ENCODE measurements around the gene SOCS6. TPM values are rescaled to one million over a fixed set of nuclear protein-coding genes. Genes with fewer than 3 reads are reported as not detected.

Gene SOCS6
- polyA plus RNA-seq, 2 of the 4 experiments (the other 2 are of a cell fraction), result 31.2 to 88.2 TPM

DNA sequence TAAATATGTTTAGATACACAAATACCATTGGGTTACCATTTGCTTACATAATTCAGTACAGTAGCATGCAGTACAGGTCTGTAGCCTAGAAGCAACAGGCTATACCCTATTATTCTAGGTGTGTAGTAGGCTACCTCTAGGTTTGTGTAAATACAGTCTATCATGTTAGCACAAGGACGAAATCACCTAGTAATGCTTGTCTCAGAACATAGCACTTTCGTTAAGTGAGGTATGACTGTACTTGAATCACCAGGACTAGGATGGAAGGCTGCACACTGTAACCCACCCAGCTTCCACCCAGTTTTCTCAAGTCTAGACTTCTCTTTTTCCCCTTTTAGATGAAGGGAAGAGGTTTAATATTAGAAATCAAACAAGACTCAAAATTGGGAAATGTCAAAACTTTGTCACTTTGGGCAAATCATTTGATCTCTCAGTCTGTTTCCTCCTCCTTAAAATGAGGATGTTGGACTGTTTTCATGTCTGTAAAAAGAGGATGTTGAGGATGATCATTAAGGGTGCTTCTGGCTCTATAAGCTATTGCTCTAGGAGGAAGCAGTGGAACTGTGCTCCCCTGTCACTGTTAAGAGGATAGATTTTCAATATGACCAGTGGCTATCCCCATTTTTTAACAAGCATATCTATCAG is 3.7 kb upstream of the SOCS6 start:
- TF ChIP-seq JUN (IDR thresholded peaks at IDR 0.05) (no peak), MAFK (IDR thresholded peaks at IDR 0.05; ENCODE audit: partially characterized antibody) (no peak), TP53 (CRISPR knock-in tag; IDR thresholded peaks at IDR 0.05) (no peak), HOXB5 (CRISPR knock-in tag; IDR thresholded peaks at IDR 0.05) (no peak), ZFP36 (IDR thresholded peaks at IDR 0.05; ENCODE audit: borderline replicate concordance, partially characterized antibody) (no peak), ATOH8 (CRISPR knock-in tag; IDR thresholded peaks at IDR 0.05; ENCODE audit: low read depth) (no peak), ZNF302 (CRISPR knock-in tag; IDR thresholded peaks at IDR 0.05) (no peak), MAZ (IDR thresholded peaks at IDR 0.05; ENCODE audit: borderline replicate concordance, low read depth, low read length) (no peak), JUNB (IDR thresholded peaks at IDR 0.05) (no peak), RAD21 (conservative IDR thresholded peaks at IDR 0.05 in 1 of 2, IDR thresholded peaks at IDR 0.05 in 1 of 2) (no peak), RNF2 (IDR thresholded peaks at IDR 0.05; ENCODE audit: borderline replicate concordance, low read depth) (no peak), USF2 (IDR thresholded peaks at IDR 0.05) (no peak), CTCF (IDR thresholded peaks at IDR 0.05) (no peak), EP300 (IDR thresholded peaks at IDR 0.05) (no peak)
- TF ChIP-seq, protein P1, sequence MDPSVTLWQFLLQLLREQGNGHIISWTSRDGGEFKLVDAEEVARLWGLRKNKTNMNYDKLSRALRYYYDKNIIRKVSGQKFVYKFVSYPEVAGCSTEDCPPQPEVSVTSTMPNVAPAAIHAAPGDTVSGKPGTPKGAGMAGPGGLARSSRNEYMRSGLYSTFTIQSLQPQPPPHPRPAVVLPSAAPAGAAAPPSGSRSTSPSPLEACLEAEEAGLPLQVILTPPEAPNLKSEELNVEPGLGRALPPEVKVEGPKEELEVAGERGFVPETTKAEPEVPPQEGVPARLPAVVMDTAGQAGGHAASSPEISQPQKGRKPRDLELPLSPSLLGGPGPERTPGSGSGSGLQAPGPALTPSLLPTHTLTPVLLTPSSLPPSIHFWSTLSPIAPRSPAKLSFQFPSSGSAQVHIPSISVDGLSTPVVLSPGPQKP (IDR thresholded peaks at IDR 0.05; ENCODE audit: low read depth, low read length), result no peak
- TF ChIP-seq, protein P2, sequence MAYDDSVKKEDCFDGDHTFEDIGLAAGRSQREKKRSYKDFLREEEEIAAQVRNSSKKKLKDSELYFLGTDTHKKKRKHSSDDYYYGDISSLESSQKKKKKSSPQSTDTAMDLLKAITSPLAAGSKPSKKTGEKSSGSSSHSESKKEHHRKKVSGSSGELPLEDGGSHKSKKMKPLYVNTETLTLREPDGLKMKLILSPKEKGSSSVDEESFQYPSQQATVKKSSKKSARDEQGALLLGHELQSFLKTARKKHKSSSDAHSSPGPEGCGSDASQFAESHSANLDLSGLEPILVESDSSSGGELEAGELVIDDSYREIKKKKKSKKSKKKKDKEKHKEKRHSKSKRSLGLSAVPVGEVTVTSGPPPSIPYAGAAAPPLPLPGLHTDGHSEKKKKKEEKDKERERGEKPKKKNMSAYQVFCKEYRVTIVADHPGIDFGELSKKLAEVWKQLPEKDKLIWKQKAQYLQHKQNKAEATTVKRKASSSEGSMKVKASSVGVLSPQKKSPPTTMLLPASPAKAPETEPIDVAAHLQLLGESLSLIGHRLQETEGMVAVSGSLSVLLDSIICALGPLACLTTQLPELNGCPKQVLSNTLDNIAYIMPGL (CRISPR knock-in tag; IDR thresholded peaks at IDR 0.05; ENCODE audit: borderline replicate concordance), result no peak
- TF ChIP-seq, protein P3, sequence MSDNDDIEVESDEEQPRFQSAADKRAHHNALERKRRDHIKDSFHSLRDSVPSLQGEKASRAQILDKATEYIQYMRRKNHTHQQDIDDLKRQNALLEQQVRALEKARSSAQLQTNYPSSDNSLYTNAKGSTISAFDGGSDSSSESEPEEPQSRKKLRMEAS (IDR thresholded peaks at IDR 0.05), result no peak
- peak overlapping the region; percentile 63 to 79 for H3K27ac ChIP-seq
- peaks cover 30% of the 10 kb centered on the region for H3K4me1 ChIP-seq
- peaks cover 11% of the 10 kb centered on the region; the same call in 1 of the 3 replicates for H3K9me3 ChIP-seq
- 0 out of 3 replicates have a peak overlapping the region, but pooled peaks have one; percentile 8 for H3K4me2 ChIP-seq
- 49% methylated on average over 2 of the region's 2 CpGs for WGBS (ENCODE audit: missing lambda C conversion rate)
- no peak; a peak in 1 of 6 replicates for ATAC-seq
- no peak for FAIRE-seq
- POLR2A ChIA-PET, result no interaction called here
- DNase-seq (ENCODE audit: low read depth in 1 of 2, low spot score in 1 of 2), result no peak
- CTCF ChIA-PET, result no interaction called here
- H3K4me3 ChIP-seq, result no peak overlapping the region

DNA sequence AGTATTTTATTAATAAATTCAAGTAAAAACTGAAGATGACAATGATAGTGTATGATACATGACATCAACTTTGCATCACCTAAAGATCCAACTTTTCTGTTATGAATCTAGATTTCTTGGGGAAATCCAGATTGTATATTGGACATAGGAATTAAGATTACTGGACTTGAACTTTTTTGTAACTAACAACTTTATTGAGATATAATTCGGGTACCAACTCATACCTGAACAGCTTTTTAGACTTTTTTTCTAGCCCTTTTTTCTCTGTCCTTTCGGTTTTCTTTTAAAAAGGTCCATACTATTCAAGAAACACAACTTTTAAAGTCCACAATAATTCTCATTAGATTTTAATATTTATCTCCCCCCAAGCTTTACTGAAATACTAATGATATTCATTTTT is 1.1 kb upstream of the SOCS6 start:
- ChIA-PET CTCF (no interaction called here), POLR2A (no interaction called here)
- Histone ChIP-seq H3K4me2 (peak overlapping the region; percentile 79), H3K27ac (peak overlapping the region; percentile 95 to 100), H3K9me3 (no peaks in the 10 kb centered on the region), H3K4me1 (peaks cover 37% of the 10 kb centered on the region), H3K4me3 (peak overlapping the region; percentile 89; the same call in 2 of the 3 replicates)
- ATAC-seq (no peak), FAIRE-seq (no peak), DNase-seq (ENCODE audit: low read depth in 1 of 2, low spot score in 1 of 2) (no peak)
- WGBS (ENCODE audit: missing lambda C conversion rate), result 50% methylated on average over 2 of the region's 2 CpGs
- TF ChIP-seq CEBPB (IDR thresholded peaks at IDR 0.05), result no peak
- TF ChIP-seq HES2 (IDR thresholded peaks at IDR 0.05), result no peak
- TF ChIP-seq RARB (CRISPR knock-in tag; IDR thresholded peaks at IDR 0.05), result no peak
- TF ChIP-seq, protein P3 (IDR thresholded peaks at IDR 0.05), result no peak
- no peak for TF ChIP-seq ZC3H11A (IDR thresholded peaks at IDR 0.05)
- TF ChIP-seq RCOR1 (IDR thresholded peaks at IDR 0.05; ENCODE audit: low read depth, low read length), result no peak
- TF ChIP-seq ATOH8 (CRISPR knock-in tag; IDR thresholded peaks at IDR 0.05; ENCODE audit: low read depth), result no peak
- TF ChIP-seq POLR2A (IDR thresholded peaks at IDR 0.05; ENCODE audit: low read length), result no peak
- TF ChIP-seq, protein P2 (CRISPR knock-in tag; IDR thresholded peaks at IDR 0.05; ENCODE audit: borderline replicate concordance), result no peak
- no peak for TF ChIP-seq FOSL2 (IDR thresholded peaks at IDR 0.05)
- no peak for TF ChIP-seq FOSL2 (CRISPR knock-in tag; IDR thresholded peaks at IDR 0.05)

Measured in A549 (cell line).